PC-3 (cell line): ENCODE measurements around the gene DNAJB1. TPM values are rescaled to one million over a fixed set of nuclear protein-coding genes. Genes with fewer than 3 reads are reported as not detected.

Source experiments
- ATAC-seq: fragments of 200-7000 bp; cut with Tn5 transposase; 2 replicates; pipeline ENCODE4 v1.9.1; 2020; ENCODE audit warnings: mild to moderate bottlenecking, moderate library complexity
- BruUV-seq: library from RNA; stranded (reverse); fragments of 400-500 nt; replicated peaks from 2 replicates; lab custom pipeline; 2021; lab: Mats Ljungman, UMichigan
- CTCF ChIA-PET: fragments of 300-600 bp; sonication (Branson Sonifier 250); formaldehyde crosslinking; loops from one replicate; lab custom pipeline; 2022; ENCODE audit warnings: antibody characterized with exemption; lab: Charles Lee
- POLR2A ChIA-PET: fragments of 300-600 bp; sonication (Branson Sonifier 250); formaldehyde crosslinking; loops from one replicate; lab custom pipeline; 2022; ENCODE audit warnings: antibody characterized with exemption; ENCODE audit not compliant: unreplicated experiment; lab: Charles Lee
- DNase-seq: peaks from one replicate; pipeline ENCODE4 v3.0.0-alpha.2; 2015
- H2AFZ ChIP-seq: fragments of 300-600 bp; sonication (generic); 2 replicates; pipeline ENCODE4 v1.6.0; 2016; ENCODE audit warnings: antibody characterized with exemption, low read length
- H3F3A ChIP-seq: fragments of 300-600 bp; sonication (generic); one replicate; pipeline ENCODE4 v1.6.0; 2017; ENCODE audit warnings: antibody characterized with exemption, low read length, control low read depth, mild to moderate bottlenecking; ENCODE audit not compliant: unreplicated experiment
- H3K27ac ChIP-seq: fragments of 300-600 bp; sonication (generic); 2 replicates; pipeline ENCODE4 v1.5.1; 2016; ENCODE audit warnings: mild to moderate bottlenecking, low read length
- H3K27me3 ChIP-seq: fragments of 300-600 bp; sonication (generic); 2 replicates; pipeline ENCODE4 v1.6.1; 2016; ENCODE audit warnings: low read length, mixed read lengths
- H3K36me3 ChIP-seq: fragments of 300-600 bp; sonication (generic); 2 replicates; pipeline ENCODE4 v1.6.1; 2016; ENCODE audit warnings: low read depth, mixed run types, low read length, mixed read lengths
- H3K4me1 ChIP-seq: fragments of 300-600 bp; sonication (generic); 2 replicates; pipeline ENCODE4 v1.5.1; 2016; ENCODE audit warnings: low read length; ENCODE audit not compliant: insufficient read depth
- H3K4me2 ChIP-seq: fragments of 300-600 bp; sonication (generic); 2 replicates; pipeline ENCODE4 v1.6.0; 2016; ENCODE audit warnings: low read length
- H3K4me3 ChIP-seq: fragments of 300-600 bp; sonication (generic); 2 replicates; pipeline ENCODE4 v1.5.1; 2016; ENCODE audit warnings: mild to moderate bottlenecking, low read length, mixed read lengths
- H3K79me2 ChIP-seq: fragments of 300-600 bp; sonication (generic); 2 replicates; pipeline ENCODE4 v1.6.1; 2017; ENCODE audit warnings: low read length, mixed read lengths
- H3K9ac ChIP-seq: fragments of 300-600 bp; sonication (generic); 2 replicates; pipeline ENCODE4 v1.6.0; 2016; ENCODE audit warnings: mild to moderate bottlenecking, low read length
- H3K9me2 ChIP-seq: fragments of 300-600 bp; sonication (generic); replicated peaks from 2 replicates; pipeline ENCODE4 v1.6.1; 2016; ENCODE audit warnings: mixed run types, low read length, mixed read lengths
- H3K9me3 ChIP-seq: fragments of 300-600 bp; sonication (generic); 2 replicates; pipeline ENCODE4 v1.6.1; 2016; ENCODE audit warnings: low read length, mixed read lengths
- H4K20me1 ChIP-seq: fragments of 300-600 bp; sonication (generic); 2 replicates; pipeline ENCODE4 v1.6.1; 2016; ENCODE audit warnings: low read length, mixed read lengths
- EZH2 ChIP-seq: fragments of 300-600 bp; sonication (generic); IDR thresholded peaks from one replicate; pipeline ENCODE4 v1.6.1; 2017; ENCODE audit warnings: antibody characterized with exemption, mild to moderate bottlenecking, low read length; ENCODE audit not compliant: unreplicated experiment
- EZH2phosphoT487 ChIP-seq: fragments of 300-600 bp; sonication (generic); IDR thresholded peaks from 2 replicates; pipeline ENCODE4 v1.6.1; 2018; ENCODE audit warnings: mild to moderate bottlenecking, antibody characterized with exemption, low read length, borderline replicate concordance
- intact Hi-C: fragments of 100-400 bp; cut with micrococcal nuclease; formaldehyde crosslinking; loops from 2 replicates; pipeline ENCODE4 v1.9.0; 2023
- total RNA-seq: library from RNA; depleted of rRNA; stranded (reverse); fragments of >200 nt; gene quantifications from 2 replicates; pipeline ENCODE4 v1.2.3, GENCODE V29; 2014
- TF ChIP-seq, protein P1 (sequence below): fragments of 300-600 bp; sonication (generic); conservative IDR thresholded peaks from 2 replicates; pipeline ENCODE4 v1.5.1; 2017; ENCODE audit warnings: antibody characterized with exemption, low read depth, mild to moderate bottlenecking, low read length

The DNAJB1 gene
- total RNA-seq, 1 experiment from 2014 or later: 167 TPM

DNA sequence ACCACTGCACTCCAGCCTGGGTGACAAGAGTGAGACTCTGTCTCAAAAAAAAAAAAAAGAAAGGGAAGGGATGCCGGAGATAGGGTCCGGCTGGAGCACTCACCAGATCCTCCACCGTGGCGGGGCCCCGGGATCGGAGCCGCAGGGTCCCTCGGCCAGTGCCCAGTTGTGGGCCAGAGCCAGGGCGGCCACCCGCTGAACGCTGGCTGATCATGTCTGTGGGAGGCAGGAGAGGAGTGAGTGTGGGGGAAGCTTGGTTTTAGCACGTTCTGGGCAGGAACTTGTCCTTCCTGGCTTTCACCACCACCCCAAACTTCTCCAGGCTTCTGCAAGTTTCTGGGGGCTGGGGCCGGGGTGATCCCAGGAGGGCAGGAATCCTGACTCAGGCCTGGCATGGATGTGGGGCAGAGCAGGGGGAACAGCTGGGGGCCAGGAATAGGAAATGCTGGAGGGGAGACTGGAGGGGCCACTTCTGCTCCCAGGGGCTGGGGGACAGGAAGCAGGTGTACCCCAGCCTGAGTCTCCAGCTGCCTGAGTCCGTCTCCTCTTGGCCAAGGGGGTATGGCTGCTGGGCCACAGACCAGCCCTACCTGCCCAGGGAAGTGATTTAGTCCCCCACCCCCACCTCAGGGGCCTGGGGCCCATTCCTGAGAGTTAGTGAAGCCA, 38.8 kb downstream of the DNAJB1 start:
- no peak overlapping the region for H3K4me2 ChIP-seq
- BruUV-seq: no TSS peak
- H3K27ac ChIP-seq: no peak overlapping the region
- peaks cover 15% of the 10 kb centered on the region; the same call in 1 of the 2 replicates for H3K79me2 ChIP-seq
- no peak overlapping the region for H3K4me3 ChIP-seq
- H3K27me3 ChIP-seq: no peaks in the 10 kb centered on the region
- H4K20me1 ChIP-seq: peaks cover 7% of the 10 kb centered on the region; the same call in 1 of the 2 replicates
- intact Hi-C loops: loop anchor here (10.0 kb wide), 1 partner anchor 345 kb away; the partner anchor contains the start of gene ASF1B
- POLR2A ChIA-PET: no interaction called here
- no peaks in the 10 kb centered on the region for H3K9me2 ChIP-seq
- no peak overlapping the region for H3K9ac ChIP-seq
- H2AFZ ChIP-seq: no peak overlapping the region
- CTCF ChIA-PET: interaction anchor here (0.6 kb wide), 1 partner anchor 8 kb away, joined by 9 read pairs; no protein-coding TSS in a partner anchor
- ATAC-seq (no peak), DNase-seq (no peak)
- H3F3A ChIP-seq: no peaks in the 10 kb centered on the region
- H3K4me1 ChIP-seq: peaks cover 27% of the 10 kb centered on the region
- peaks cover 42% of the 10 kb centered on the region for H3K36me3 ChIP-seq
- no peaks in the 10 kb centered on the region for H3K9me3 ChIP-seq
- TF ChIP-seq EZH2phosphoT487 (no peak), EZH2 (no peak)
- TF ChIP-seq, protein P1, sequence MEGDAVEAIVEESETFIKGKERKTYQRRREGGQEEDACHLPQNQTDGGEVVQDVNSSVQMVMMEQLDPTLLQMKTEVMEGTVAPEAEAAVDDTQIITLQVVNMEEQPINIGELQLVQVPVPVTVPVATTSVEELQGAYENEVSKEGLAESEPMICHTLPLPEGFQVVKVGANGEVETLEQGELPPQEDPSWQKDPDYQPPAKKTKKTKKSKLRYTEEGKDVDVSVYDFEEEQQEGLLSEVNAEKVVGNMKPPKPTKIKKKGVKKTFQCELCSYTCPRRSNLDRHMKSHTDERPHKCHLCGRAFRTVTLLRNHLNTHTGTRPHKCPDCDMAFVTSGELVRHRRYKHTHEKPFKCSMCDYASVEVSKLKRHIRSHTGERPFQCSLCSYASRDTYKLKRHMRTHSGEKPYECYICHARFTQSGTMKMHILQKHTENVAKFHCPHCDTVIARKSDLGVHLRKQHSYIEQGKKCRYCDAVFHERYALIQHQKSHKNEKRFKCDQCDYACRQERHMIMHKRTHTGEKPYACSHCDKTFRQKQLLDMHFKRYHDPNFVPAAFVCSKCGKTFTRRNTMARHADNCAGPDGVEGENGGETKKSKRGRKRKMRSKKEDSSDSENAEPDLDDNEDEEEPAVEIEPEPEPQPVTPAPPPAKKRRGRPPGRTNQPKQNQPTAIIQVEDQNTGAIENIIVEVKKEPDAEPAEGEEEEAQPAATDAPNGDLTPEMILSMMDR: no peak

- ATAC-seq: no peak
- ChIA-PET POLR2A (interaction anchor here (0.6 kb wide), 1 partner anchor 9 kb away, joined by 6 read pairs; no protein-coding TSS in a partner anchor), CTCF (interaction anchor here (0.5 kb wide), 1 partner anchor 22 kb away, joined by 11 read pairs; no protein-coding TSS in a partner anchor)
- peaks cover 7% of the 10 kb centered on the region; the same call in 1 of the 2 replicates for H4K20me1 ChIP-seq
- H3K79me2 ChIP-seq: peaks cover 15% of the 10 kb centered on the region; the same call in 1 of the 2 replicates
- H3F3A ChIP-seq: no peaks in the 10 kb centered on the region
- intact Hi-C loops: loop anchor here (10.0 kb wide), 1 partner anchor 343 kb away; the partner anchor contains the start of gene ASF1B
- no peak overlapping the region for H2AFZ ChIP-seq
- H3K4me2 ChIP-seq: no peak overlapping the region
- no peak overlapping the region for H3K9ac ChIP-seq
- BruUV-seq: TSS peak; percentile 61
- no peak overlapping the region for H3K4me3 ChIP-seq
- TF ChIP-seq EZH2phosphoT487: no peak
- no peak for TF ChIP-seq EZH2
- peaks cover 42% of the 10 kb centered on the region for H3K36me3 ChIP-seq
- no peak overlapping the region for H3K27ac ChIP-seq
- H3K9me3 ChIP-seq: no peaks in the 10 kb centered on the region
- no peak for DNase-seq
- no peaks in the 10 kb centered on the region for H3K9me2 ChIP-seq
- H3K27me3 ChIP-seq: no peaks in the 10 kb centered on the region
- H3K4me1 ChIP-seq: peaks cover 27% of the 10 kb centered on the region
Measured at GRCh38 chr19:14478113-14478545, 40.1 kb downstream of the DNAJB1 start.

DNA sequence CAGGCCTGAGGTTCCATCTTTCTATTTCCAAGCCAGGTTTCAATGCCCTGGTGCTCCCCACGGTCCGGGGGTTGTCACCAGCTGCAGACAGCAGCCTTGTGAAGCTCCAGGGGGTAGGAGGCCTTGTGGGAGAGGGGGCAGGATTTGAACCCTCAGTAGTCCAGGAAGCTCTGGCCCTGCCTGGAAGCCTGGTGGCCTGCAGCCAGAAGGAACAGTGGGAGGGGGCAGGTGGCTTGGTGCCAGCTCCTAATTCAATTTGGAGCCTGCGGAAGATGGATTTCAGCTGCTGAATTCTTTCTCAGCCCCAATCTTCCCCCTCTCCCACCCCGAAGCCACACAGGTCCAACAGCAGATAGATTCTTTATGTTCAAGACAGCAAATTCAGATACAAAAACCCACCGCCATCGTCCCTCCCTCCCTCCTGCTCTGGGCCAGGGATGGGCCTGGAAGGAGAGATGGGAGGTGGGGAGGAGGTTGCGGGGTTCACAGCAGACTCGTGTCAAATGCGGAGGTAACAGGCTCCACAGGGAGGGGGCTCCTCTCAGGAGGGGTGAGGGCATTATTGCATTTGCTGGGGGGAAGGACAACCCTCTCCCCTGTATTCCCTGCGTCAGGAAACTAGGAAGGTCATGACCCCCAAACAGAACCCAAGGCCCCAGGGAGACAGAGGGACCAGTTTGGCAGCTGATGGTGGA, 40.6 kb downstream of the DNAJB1 start:
- BruUV-seq: no TSS peak
- Histone ChIP-seq H3K4me3 (no peak overlapping the region), H3K27ac (peak overlapping the region; percentile 27; the same call in 1 of the 2 replicates), H3K4me1 (peaks cover 27% of the 10 kb centered on the region), H3K9me3 (no peaks in the 10 kb centered on the region), H3K9ac (no peak overlapping the region), H3K4me2 (no peak overlapping the region), H4K20me1 (peaks cover 4% of the 10 kb centered on the region; the same call in 1 of the 2 replicates), H3F3A (no peaks in the 10 kb centered on the region), H3K9me2 (no peaks in the 10 kb centered on the region), H2AFZ (no peak overlapping the region), H3K36me3 (peaks cover 37% of the 10 kb centered on the region), H3K27me3 (no peaks in the 10 kb centered on the region), H3K79me2 (peaks cover 10% of the 10 kb centered on the region; the same call in 1 of the 2 replicates)
- CTCF ChIA-PET: interaction anchor here (0.5 kb wide), 1 partner anchor 22 kb away, joined by 11 read pairs; no protein-coding TSS in a partner anchor
- intact Hi-C loops: loop anchor here (10.0 kb wide), 1 partner anchor 343 kb away; the partner anchor contains the start of gene ASF1B
- ATAC-seq (no peak), DNase-seq (no peak)
- TF ChIP-seq EZH2phosphoT487 (no peak), EZH2 (no peak)
- TF ChIP-seq, protein P1: no peak
- POLR2A ChIA-PET: interaction anchor here (0.6 kb wide), 1 partner anchor 9 kb away, joined by 6 read pairs; no protein-coding TSS in a partner anchor
